ENCODE data around the gene TMEM175. TPM values are rescaled to one million over a fixed set of nuclear protein-coding genes. Genes with fewer than 3 reads are reported as not detected.
"Not testable (repeated sequence)": the region's sequence is repeated elsewhere in the genome, so short reads cannot be mapped to it uniquely, and the experiment has no call there.

Gene TMEM175
- total RNA-seq, 1 experiment from 2014 or later = 10.0 TPM

DNA sequence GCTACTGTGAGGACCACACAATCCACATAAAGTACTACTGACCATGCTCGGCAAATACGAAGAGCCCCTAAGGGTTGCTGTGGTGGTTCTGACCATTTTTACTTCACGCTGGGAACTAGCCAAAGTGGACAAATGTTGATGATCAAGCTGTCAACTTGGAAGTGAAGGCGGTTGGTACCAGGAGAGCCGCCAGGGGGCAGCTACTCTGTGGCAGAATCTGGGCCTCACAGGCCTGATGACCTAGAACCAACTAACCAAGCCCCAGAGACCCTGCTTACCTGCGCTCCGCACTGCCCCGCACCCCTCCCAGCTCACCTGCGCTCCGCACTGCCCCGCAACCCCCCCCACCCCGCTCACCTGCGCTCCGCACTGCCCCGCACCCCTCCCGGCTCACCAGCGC, 5.7 kb upstream of the TMEM175 start:
- Histone ChIP-seq H3K4me3 (ENCODE audit: low read depth, low read length, poor library complexity, severe bottlenecking) (no peak overlapping the region), H3K27me3 (replicated peaks; ENCODE audit: insufficient read depth, low read depth, low read length, poor library complexity) (no peaks in the 10 kb centered on the region), H3K4me1 (ENCODE audit: insufficient read depth, low read length, poor library complexity, severe bottlenecking) (peaks cover 19% of the 10 kb centered on the region), H3K27ac (ENCODE audit: low read depth, low read length, poor library complexity, severe bottlenecking) (no peak overlapping the region), H3K36me3 (ENCODE audit: insufficient read depth, low read length, poor library complexity, severe bottlenecking) (no peaks in the 10 kb centered on the region), H3K9me3 (ENCODE audit: low read depth, low read length, poor library complexity, severe bottlenecking) (no peaks in the 10 kb centered on the region)
- no peak for DNase-seq (ENCODE audit: low spot score)
- TF ChIP-seq, protein P1, sequence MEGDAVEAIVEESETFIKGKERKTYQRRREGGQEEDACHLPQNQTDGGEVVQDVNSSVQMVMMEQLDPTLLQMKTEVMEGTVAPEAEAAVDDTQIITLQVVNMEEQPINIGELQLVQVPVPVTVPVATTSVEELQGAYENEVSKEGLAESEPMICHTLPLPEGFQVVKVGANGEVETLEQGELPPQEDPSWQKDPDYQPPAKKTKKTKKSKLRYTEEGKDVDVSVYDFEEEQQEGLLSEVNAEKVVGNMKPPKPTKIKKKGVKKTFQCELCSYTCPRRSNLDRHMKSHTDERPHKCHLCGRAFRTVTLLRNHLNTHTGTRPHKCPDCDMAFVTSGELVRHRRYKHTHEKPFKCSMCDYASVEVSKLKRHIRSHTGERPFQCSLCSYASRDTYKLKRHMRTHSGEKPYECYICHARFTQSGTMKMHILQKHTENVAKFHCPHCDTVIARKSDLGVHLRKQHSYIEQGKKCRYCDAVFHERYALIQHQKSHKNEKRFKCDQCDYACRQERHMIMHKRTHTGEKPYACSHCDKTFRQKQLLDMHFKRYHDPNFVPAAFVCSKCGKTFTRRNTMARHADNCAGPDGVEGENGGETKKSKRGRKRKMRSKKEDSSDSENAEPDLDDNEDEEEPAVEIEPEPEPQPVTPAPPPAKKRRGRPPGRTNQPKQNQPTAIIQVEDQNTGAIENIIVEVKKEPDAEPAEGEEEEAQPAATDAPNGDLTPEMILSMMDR (conservative IDR thresholded peaks at IDR 0.05; ENCODE audit: low read depth, low read length) = no peak
- no peak for TF ChIP-seq EZH2 (IDR thresholded peaks at IDR 0.05; ENCODE audit: borderline replicate concordance, low read depth, low read length, poor library complexity, severe bottlenecking)
- CTCF ChIA-PET = no interaction called here
- BruUV-seq (replicated peaks) = no TSS peak
- POLR2A ChIA-PET (ENCODE audit: low non-redundant PET) = no interaction called here
- intact Hi-C loops (cut with micrococcal nuclease; ENCODE audit: unreplicated experiment) = loop anchor here (5.0 kb wide), 1 partner anchor 94 kb away; no protein-coding TSS in a partner anchor

DNA sequence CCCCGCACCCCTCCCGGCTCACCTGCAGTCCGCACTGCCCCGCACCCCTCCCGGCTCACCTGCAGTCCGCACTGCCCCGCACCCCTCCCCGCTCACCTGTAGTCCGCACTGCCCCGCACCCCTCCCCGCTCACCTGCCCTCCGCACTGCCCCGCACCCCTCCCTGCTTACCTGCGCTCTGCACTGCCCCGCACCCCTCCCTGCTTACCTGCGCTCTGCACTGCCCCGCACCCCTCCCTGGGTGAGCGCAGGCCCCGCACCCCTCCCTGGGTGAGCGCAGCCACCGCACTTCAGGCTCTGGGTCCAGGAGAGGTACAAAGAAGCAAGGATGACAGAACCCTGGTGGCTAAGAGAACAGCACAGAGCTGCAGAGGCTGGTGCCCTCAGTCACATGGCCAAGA, 4.7 kb upstream of the TMEM175 start:
- H3K4me3 ChIP-seq (ENCODE audit: low read depth, low read length, poor library complexity, severe bottlenecking); H3K9me3 ChIP-seq (ENCODE audit: low read depth, low read length, poor library complexity, severe bottlenecking); H3K36me3 ChIP-seq (ENCODE audit: insufficient read depth, low read length, poor library complexity, severe bottlenecking); BruUV-seq (replicated peaks); CTCF ChIA-PET; POLR2A ChIA-PET (ENCODE audit: low non-redundant PET); DNase-seq (ENCODE audit: low spot score); H3K27ac ChIP-seq (ENCODE audit: low read depth, low read length, poor library complexity, severe bottlenecking); H3K27me3 ChIP-seq (replicated peaks; ENCODE audit: insufficient read depth, low read depth, low read length, poor library complexity): not testable (repeated sequence)
- intact Hi-C loops (cut with micrococcal nuclease; ENCODE audit: unreplicated experiment) = loop anchor here (5.0 kb wide), 1 partner anchor 95 kb away; no protein-coding TSS in a partner anchor
- H3K4me1 ChIP-seq (ENCODE audit: insufficient read depth, low read length, poor library complexity, severe bottlenecking) = peaks cover 19% of the 10 kb centered on the region

DNA sequence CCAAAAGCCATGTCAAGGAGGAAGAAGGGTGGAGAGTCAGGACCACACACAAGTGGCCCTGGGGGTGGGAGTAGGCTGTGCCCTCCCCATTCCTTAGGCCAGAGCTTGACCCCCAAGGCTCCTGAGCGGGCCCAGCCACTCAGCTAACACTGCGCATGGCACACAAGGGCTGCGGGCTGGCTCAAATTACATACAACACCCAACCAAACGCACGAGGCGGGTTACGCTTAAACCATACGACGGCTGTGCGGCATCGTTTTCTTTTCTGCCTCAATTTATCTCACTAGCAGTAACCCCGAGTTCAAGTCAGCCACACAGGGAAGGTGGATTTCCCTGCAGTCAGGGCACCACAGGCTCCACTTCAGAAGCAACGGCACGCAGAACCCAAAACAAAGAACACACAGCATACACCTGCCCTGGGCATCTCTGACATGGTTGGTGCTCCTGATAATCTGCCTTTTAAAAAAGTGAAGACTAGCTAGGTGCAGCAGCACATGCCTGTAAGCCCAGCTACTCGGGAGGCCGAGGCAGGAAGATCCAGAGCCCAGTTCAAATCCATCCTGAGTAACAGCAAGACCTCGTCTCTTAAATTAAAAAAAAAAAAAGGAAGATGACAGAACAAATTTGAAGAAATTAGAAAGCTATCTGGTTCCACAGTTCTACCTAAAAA, 3.0 kb upstream of the TMEM175 start:
- DNase-seq (ENCODE audit: low spot score) = no peak
- TF ChIP-seq EZH2 (IDR thresholded peaks at IDR 0.05; ENCODE audit: borderline replicate concordance, low read depth, low read length, poor library complexity, severe bottlenecking) = no peak
- TF ChIP-seq, protein P1 (conservative IDR thresholded peaks at IDR 0.05; ENCODE audit: low read depth, low read length) = no peak
- H3K27ac ChIP-seq (ENCODE audit: low read depth, low read length, poor library complexity, severe bottlenecking) = no peak overlapping the region
- no peaks in the 10 kb centered on the region for H3K27me3 ChIP-seq (replicated peaks; ENCODE audit: insufficient read depth, low read depth, low read length, poor library complexity)
- ChIA-PET POLR2A (ENCODE audit: low non-redundant PET) (no interaction called here), CTCF (no interaction called here)
- H3K9me3 ChIP-seq (ENCODE audit: low read depth, low read length, poor library complexity, severe bottlenecking) = no peaks in the 10 kb centered on the region
- intact Hi-C loops (cut with micrococcal nuclease; ENCODE audit: unreplicated experiment) = loop anchor here (5.0 kb wide), 1 partner anchor 97 kb away; no protein-coding TSS in a partner anchor
- H3K4me3 ChIP-seq (ENCODE audit: low read depth, low read length, poor library complexity, severe bottlenecking) = no peak overlapping the region
- no peaks in the 10 kb centered on the region for H3K36me3 ChIP-seq (ENCODE audit: insufficient read depth, low read length, poor library complexity, severe bottlenecking)
- H3K4me1 ChIP-seq (ENCODE audit: insufficient read depth, low read length, poor library complexity, severe bottlenecking) = peaks cover 19% of the 10 kb centered on the region
- no TSS peak for BruUV-seq (replicated peaks)

DNA sequence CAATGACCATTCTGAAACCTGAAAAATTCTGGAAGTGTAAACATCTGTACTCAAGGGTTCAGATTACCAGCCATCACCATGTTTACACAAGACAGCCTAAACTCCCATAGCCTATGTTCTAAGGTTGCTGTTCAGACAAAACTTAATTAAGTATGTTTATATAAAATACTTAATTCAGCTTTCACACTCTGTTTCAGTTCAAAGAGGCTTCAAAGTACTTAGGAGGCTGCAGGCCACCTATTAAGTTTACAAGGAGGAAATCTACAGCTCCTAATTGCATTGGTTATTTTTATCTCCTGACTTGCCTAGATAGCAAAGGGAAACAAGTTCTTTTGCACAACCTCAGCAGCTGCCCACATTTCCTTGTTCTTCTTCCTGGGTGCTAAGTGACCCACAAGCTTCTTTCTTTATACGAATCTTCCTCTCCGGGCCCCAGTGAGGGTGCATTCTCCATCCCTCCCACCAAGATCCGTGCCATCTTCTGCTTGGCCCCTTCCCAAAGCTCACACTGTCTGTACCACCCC, 2.2 kb upstream of the TMEM175 start:
- TF ChIP-seq, protein P1 (conservative IDR thresholded peaks at IDR 0.05; ENCODE audit: low read depth, low read length) = no peak
- no peak for TF ChIP-seq EZH2 (IDR thresholded peaks at IDR 0.05; ENCODE audit: borderline replicate concordance, low read depth, low read length, poor library complexity, severe bottlenecking)
- peak overlapping the region; percentile 84 for H3K4me3 ChIP-seq (ENCODE audit: low read depth, low read length, poor library complexity, severe bottlenecking)
- no peaks in the 10 kb centered on the region for H3K27me3 ChIP-seq (replicated peaks; ENCODE audit: insufficient read depth, low read depth, low read length, poor library complexity)
- H3K36me3 ChIP-seq (ENCODE audit: insufficient read depth, low read length, poor library complexity, severe bottlenecking) = no peaks in the 10 kb centered on the region
- BruUV-seq (replicated peaks) = no TSS peak
- intact Hi-C loops (cut with micrococcal nuclease; ENCODE audit: unreplicated experiment) = no loop called here
- no peak for DNase-seq (ENCODE audit: low spot score)
- H3K27ac ChIP-seq (ENCODE audit: low read depth, low read length, poor library complexity, severe bottlenecking) = peak overlapping the region; percentile 89
- H3K4me1 ChIP-seq (ENCODE audit: insufficient read depth, low read length, poor library complexity, severe bottlenecking) = peaks cover 15% of the 10 kb centered on the region
- no peaks in the 10 kb centered on the region for H3K9me3 ChIP-seq (ENCODE audit: low read depth, low read length, poor library complexity, severe bottlenecking)
- POLR2A ChIA-PET (ENCODE audit: low non-redundant PET) = no interaction called here
- CTCF ChIA-PET = no interaction called here
